ENCODE results near the gene KANSL3.

GRCh38 chr2:96564563-96564962 is 73.5 kb downstream of the KANSL3 start:
- no peak for TF ChIP-seq CTCF (conservative IDR thresholded peaks at IDR 0.05)
- no peak for TF ChIP-seq ZFX (IDR thresholded peaks at IDR 0.05)
